K562 (cell line): Measurements from ENCODE around the gene CNTROB. TPM values are rescaled to one million over a fixed set of nuclear protein-coding genes. Genes with fewer than 3 reads are reported as not detected.

Source experiments
- ATAC-seq: fragments of 200-7000 bp; cut with Tn5 transposase; 3 replicates; pipeline ENCODE4 v1.9.1; 2020; ENCODE audit warnings: moderate library complexity
- BruUV-seq: library from RNA; stranded (reverse); fragments of 400-500 nt; replicated peaks from 2 replicates; lab custom pipeline; 2021; lab: Mats Ljungman, UMichigan
- CTCF ChIA-PET: fragments of 300-600 bp; formaldehyde crosslinking; extraction: SDS; loops from one replicate; lab custom pipeline; 2021; ENCODE audit warnings: low intra/inter-chr PET ratio; lab: Yijun Ruan, JAX
- POLR2A ChIA-PET: fragments of 300-600, 350-650 bp; sonication (Branson Sonifier 250); formaldehyde crosslinking; extraction: SDS; loops from one replicate; lab custom pipeline; 2021; ENCODE audit warnings: antibody characterized with exemption, inconsistent platforms; lab: Yijun Ruan, JAX
- DNase-seq, 4 experiments: peaks; one replicate each; pipeline versions ENCODE4 v3.0.0 to v3.0.0-alpha.2; 2011 to 2018; ENCODE audit warnings: low spot score in 3 of 4, mixed read lengths in 3 of 4; ENCODE audit errors: extremely low read depth in 1 of 4
- FAIRE-seq: peaks from 2 replicates; lab custom pipeline; 2011; peaks lifted over from hg19 to GRCh38; lab: Jason Lieb, UNC
- H2AFZ ChIP-seq: 2 replicates; pipeline ENCODE4 v1.6.0; 2011; ENCODE audit warnings: low read depth, low read length, control low read depth, inconsistent platforms
- H3K27ac ChIP-seq: fragments of 200-600 bp; 3 replicates; pipeline ENCODE4 v1.8.0; 2011; ENCODE audit warnings: low read depth, mild to moderate bottlenecking, control low read depth, inconsistent platforms, low read length, moderate library complexity, mixed read lengths; ENCODE audit errors: extremely low read depth
- H3K27me3 ChIP-seq, 2 experiments: fragments of 300-600 bp in 1 of 2; 2 replicates in 1 of 2; 3 replicates in 1 of 2; pipeline versions ENCODE4 v1.6.0 to v1.8.0; 2011; ENCODE audit warnings: inconsistent platforms in 2 of 2, low read length in 2 of 2, mild to moderate bottlenecking in 1 of 2, mixed read lengths in 1 of 2, moderate library complexity in 1 of 2; ENCODE audit not compliant: control insufficient read depth in 2 of 2, insufficient read depth in 2 of 2
- H3K36me3 ChIP-seq: fragments of 300-600 bp; 3 replicates; pipeline ENCODE4 v1.8.0; 2011; ENCODE audit warnings: mild to moderate bottlenecking, low read length, inconsistent platforms; ENCODE audit not compliant: control insufficient read depth, insufficient read depth
- H3K4me1 ChIP-seq, 2 experiments: fragments of 200-600 bp in 1 of 2; replicated peaks in 1 of 2; 2 replicates in 1 of 2; 3 replicates in 1 of 2; pipeline versions ENCODE4 v1.5.1 to v1.8.0; 2011; ENCODE audit warnings: inconsistent platforms in 2 of 2, low read length in 2 of 2, mild to moderate bottlenecking in 1 of 2, mixed read lengths in 1 of 2, moderate library complexity in 1 of 2; ENCODE audit not compliant: control insufficient read depth in 2 of 2, insufficient read depth in 2 of 2
- H3K4me2 ChIP-seq: 2 replicates; pipeline ENCODE4 v1.6.1; 2011; ENCODE audit warnings: low read length, control low read depth, inconsistent platforms, mixed read lengths; ENCODE audit not compliant: insufficient read depth
- H3K4me3 ChIP-seq: fragments of 200-600 bp; sonication (generic), shearing (Covaris generic); 2 replicates; pipeline ENCODE4 v1.5.1; 2016; ENCODE audit warnings: control low read depth, inconsistent platforms
- H3K79me2 ChIP-seq: fragments of 200-600 bp; 3 replicates; pipeline ENCODE4 v1.8.0; 2011; ENCODE audit warnings: low read length, inconsistent platforms; ENCODE audit not compliant: control insufficient read depth, insufficient read depth
- H3K9ac ChIP-seq, 2 experiments: 2 replicates each; pipeline versions ENCODE4 v1.6.0 to v1.6.1; 2011; ENCODE audit warnings: low read depth in 2 of 2, low read length in 2 of 2, control low read depth in 1 of 2, inconsistent platforms in 1 of 2, mild to moderate bottlenecking in 1 of 2, mixed read lengths in 1 of 2; ENCODE audit not compliant: insufficient read depth in 1 of 2
- H3K9me1 ChIP-seq: one replicate; pipeline ENCODE4 v1.6.0; 2011; ENCODE audit warnings: inconsistent platforms, mild to moderate bottlenecking, low read length, moderate library complexity; ENCODE audit not compliant: control insufficient read depth, insufficient read depth
- H3K9me3 ChIP-seq: replicated peaks from 2 replicates; pipeline ENCODE4 v1.5.1; 2011; ENCODE audit warnings: low read depth, low read length, inconsistent platforms; ENCODE audit not compliant: control insufficient read depth, insufficient read depth
- H4K20me1 ChIP-seq: replicated peaks from 2 replicates; pipeline ENCODE4 v1.6.1; 2011; ENCODE audit warnings: low read length, inconsistent platforms, mixed read lengths; ENCODE audit not compliant: control insufficient read depth, insufficient read depth
- BHLHE40 ChIP-seq: IDR thresholded peaks from 2 replicates; pipeline ENCODE4 v1.6.1; 2011; ENCODE audit warnings: low read length, improper control_type of control experiment
- CREM ChIP-seq: IDR thresholded peaks from 2 replicates; pipeline ENCODE4 v1.6.1; 2014; ENCODE audit warnings: antibody characterized with exemption, low read depth
- DPF2 ChIP-seq: fragments of 450-650 bp; IDR thresholded peaks from 2 replicates; pipeline ENCODE4 v1.6.1; 2016
- EGR1 ChIP-seq: fragments of 450-650 bp; conservative IDR thresholded peaks from 2 replicates; pipeline ENCODE4 v1.6.1; 2017; ENCODE audit warnings: mild to moderate bottlenecking
- FOSL1 ChIP-seq: fragments of 200-800 bp; sonication (Bioruptor generic); conservative IDR thresholded peaks from 2 replicates; pipeline ENCODE4 v1.6.1; 2016; ENCODE audit warnings: missing genetic modification characterization, missing compliant biosample characterization
- GATA2 ChIP-seq: sonication (generic); formaldehyde crosslinking; IDR thresholded peaks from 2 replicates; pipeline ENCODE4 v1.4.0; 2020; ENCODE audit warnings: mild to moderate bottlenecking, missing genetic modification reagents
- HLTF ChIP-seq: fragments of 450-650 bp; IDR thresholded peaks from 2 replicates; pipeline ENCODE4 v1.6.1; 2016
- HMBOX1 ChIP-seq: sonication (generic); IDR thresholded peaks from 2 replicates; pipeline ENCODE4 v1.6.1; 2016
- JUND ChIP-seq, 2 experiments: IDR thresholded peaks; 2 replicates in 1 of 2; 3 replicates in 1 of 2; pipeline ENCODE4 v1.6.1; 2011; ENCODE audit warnings: borderline replicate concordance in 2 of 2, low read depth in 2 of 2, low read length in 2 of 2, improper control_type of control experiment in 1 of 2, missing biosample characterization in 1 of 2, missing genetic modification characterization in 1 of 2, missing genetic modification reagents in 1 of 2
- KLF10 ChIP-seq: fragments of 250-450 bp; sonication (Bioruptor Pico); IDR thresholded peaks from 2 replicates; pipeline ENCODE4 v1.6.1; 2021; ENCODE audit warnings: matching md5 sums
- MTF1 ChIP-seq: fragments of 250-450 bp; sonication (Bioruptor Pico); IDR thresholded peaks from 2 replicates; pipeline ENCODE4 v1.9.0; 2021; ENCODE audit warnings: moderate library complexity, mild to moderate bottlenecking, inconsistent platforms, borderline replicate concordance
- NR2C2 ChIP-seq, 2 experiments: fragments of 200-800 bp in 1 of 2; sonication (Bioruptor generic) in 1 of 2; sonication (generic) in 1 of 2; formaldehyde crosslinking in 1 of 2; IDR thresholded peaks; 2 replicates each; pipeline versions ENCODE4 v1.6.1 to v1.8.0; 2016 to 2022; ENCODE audit warnings: mild to moderate bottlenecking in 1 of 2, missing compliant biosample characterization in 1 of 2, missing genetic modification characterization in 1 of 2, missing genetic modification reagents in 1 of 2
- NRF1 ChIP-seq, 2 experiments: fragments of 450-650 bp; IDR thresholded peaks in 1 of 2; conservative IDR thresholded peaks in 1 of 2; 2 replicates each; pipeline ENCODE4 v1.6.1; 2014; ENCODE audit warnings: mild to moderate bottlenecking in 2 of 2
- PHF21A ChIP-seq: fragments of 450-650 bp; IDR thresholded peaks from 2 replicates; pipeline ENCODE4 v1.6.1; 2017; ENCODE audit warnings: low read depth, borderline replicate concordance
- PHF8 ChIP-seq: fragments of 200-600 bp; sonication (generic); IDR thresholded peaks from 2 replicates; pipeline ENCODE4 v1.6.1; 2012; ENCODE audit warnings: mixed run types, mild to moderate bottlenecking, inconsistent platforms, low read length, moderate library complexity, borderline replicate concordance
- SIX5 ChIP-seq, 2 experiments: IDR thresholded peaks; 2 replicates each; pipeline ENCODE4 v1.6.1; 2011; ENCODE audit warnings: low read length in 2 of 2, borderline replicate concordance in 1 of 2, low read depth in 1 of 2, mild to moderate bottlenecking in 1 of 2, moderate library complexity in 1 of 2; ENCODE audit not compliant: insufficient read depth in 1 of 2
- SMARCA4 ChIP-seq: fragments of 450-650 bp; IDR thresholded peaks from 2 replicates; pipeline ENCODE4 v1.6.1; 2016
- SMARCE1 ChIP-seq: fragments of 450-650 bp; IDR thresholded peaks from 2 replicates; pipeline ENCODE4 v1.7.1; 2016; ENCODE audit warnings: mild to moderate bottlenecking
- SNRNP70 ChIP-seq: fragments of 200-400 bp; formaldehyde crosslinking; optimal IDR thresholded peaks from 2 replicates; pipeline ENCODE3; 2017; ENCODE audit warnings: low read depth, low read length
- U2AF2 ChIP-seq: fragments of 200-400 bp; formaldehyde crosslinking; optimal IDR thresholded peaks from 2 replicates; pipeline ENCODE3; 2017; ENCODE audit warnings: low read depth, mild to moderate bottlenecking, low read length
- ZNF12 ChIP-seq: sonication (generic); formaldehyde crosslinking; IDR thresholded peaks from 2 replicates; pipeline ENCODE4 v1.4.0; 2020; ENCODE audit warnings: mild to moderate bottlenecking, missing genetic modification reagents
- ZNF175 ChIP-seq: fragments of 200-800 bp; sonication (Bioruptor generic); IDR thresholded peaks from 2 replicates; pipeline ENCODE4 v1.6.1; 2016; ENCODE audit warnings: low read depth, mild to moderate bottlenecking, missing genetic modification characterization, missing compliant biosample characterization
- ZNF232 ChIP-seq: sonication (generic); formaldehyde crosslinking; IDR thresholded peaks from 2 replicates; pipeline ENCODE4 v1.8.0; 2022; ENCODE audit warnings: mild to moderate bottlenecking, missing genetic modification reagents
- ZNF24 ChIP-seq: fragments of 450-650 bp; IDR thresholded peaks from 2 replicates; pipeline ENCODE4 v1.6.1; 2016
- ZNF324 ChIP-seq: fragments of 250-450 bp; sonication (Bioruptor Pico); IDR thresholded peaks from 2 replicates; pipeline ENCODE4 v1.4.0; 2020; ENCODE audit warnings: mild to moderate bottlenecking
- ZNF347 ChIP-seq: fragments of 450-650 bp; formaldehyde crosslinking; IDR thresholded peaks from 2 replicates; pipeline ENCODE4 v1.4.0; 2020; ENCODE audit warnings: low read depth, mild to moderate bottlenecking, moderate library complexity
- WGBS: fragments of 100-300 bp; shearing (Covaris generic); methylation state at CpG from one replicate; pipeline ENCODE4 v1.1.6; 2016; ENCODE audit warnings: low coverage, mixed read lengths; ENCODE audit not compliant: insufficient coverage; ENCODE audit errors: missing lambda C conversion rate; 5-methylcytosine and 5-hydroxymethylcytosine counted together
- in situ Hi-C: fragments of 300-500 bp; cut with MboI; formaldehyde crosslinking; loops from 4 replicates; pipeline ENCODE4 v1.15.0; 2018; ENCODE audit warnings: inconsistent platforms, mixed read lengths
- intact Hi-C: fragments of 100-400 bp; cut with micrococcal nuclease; formaldehyde crosslinking; loops from 2 replicates; pipeline ENCODE4 v1.14.2; 2022
- polyA plus RNA-seq, 8 experiments: library from polyadenylated mRNA; depleted of rRNA in 4 of 8; stranded (reverse) in 5 of 8; unstranded in 3 of 8; fragments of >200 nt; fragmentation: Nextera tagmentation in 2 of 8; fragmentation: Illumina TruSeq in 1 of 8; extraction: Ambion mirVana in 2 of 8; extraction: Trizol in 1 of 8; gene quantifications; 2 replicates each; pipeline versions ENCODE4 v1.2.1 to v1.2.3, GENCODE V29; 2011 to 2014; ENCODE audit warnings: inconsistent platforms in 1 of 8, missing spikeins in 1 of 8
- total RNA-seq, 7 experiments: library from RNA; depleted of rRNA in 6 of 7; stranded (reverse); fragments of >200 nt in 6 of 7; fragmentation: Illumina TruSeq in 2 of 7; extraction: Trizol in 2 of 7; gene quantifications; 2 replicates each; pipeline versions ENCODE4 v1.2.1 to v1.2.3, GENCODE V29; 2011 to 2021; ENCODE audit warnings: low replicate concordance in 1 of 7

Gene CNTROB
- total and polyA plus RNA-seq, 9 of the 15 experiments (the other 6 are each of a cell fraction or from before 2014, with no cell fraction given) = 1.9 to 33.3 (median 23.0) TPM

GRCh38 chr17:7982173-7982572 lies 50.2 kb downstream of the CNTROB start:
- no TSS peak for BruUV-seq
- Histone ChIP-seq H3K79me2 (no peaks in the 10 kb centered on the region), H3K9me1 (no peaks in the 10 kb centered on the region), H3K36me3 (no peaks in the 10 kb centered on the region), H3K27ac (no peak overlapping the region), H3K27me3 (peaks cover 6 to 26% of the 10 kb centered on the region in 2 experiments), H3K9ac (no peak overlapping the region), H2AFZ (no peak overlapping the region), H3K9me3 (no peaks in the 10 kb centered on the region), H3K4me3 (no peak overlapping the region), H3K4me1 (no peaks in the 10 kb centered on the region), H3K4me2 (no peak overlapping the region), H4K20me1 (no peaks in the 10 kb centered on the region)
- intact Hi-C loops = no loop called here
- 0% methylated on average over 7 of the region's 7 CpGs for WGBS
- ChIA-PET POLR2A (interaction anchor here (0.5 to 0.7 kb wide), 2 partner anchors 39 to 238 kb away, joined by 3 read pairs; no protein-coding TSS in a partner anchor), CTCF (no interaction called here)
- DNase-seq = no peak
- in situ Hi-C loops = loop anchor here (10.0 kb wide), 1 partner anchor 237 kb away; no protein-coding TSS in a partner anchor
- no peak for FAIRE-seq
- ATAC-seq = no peak
- TF ChIP-seq HMBOX1 = peak; percentile 92
- TF ChIP-seq KLF10 = no peak
- 0 out of 2 replicates have a peak, but pooled peaks have one; percentile 24 for TF ChIP-seq SMARCE1
- no peak for TF ChIP-seq PHF21A
- no peak for TF ChIP-seq SNRNP70
- no peak for TF ChIP-seq NR2C2 (CRISPR knock-in tag; IDR thresholded peaks at IDR 0.05)
- TF ChIP-seq NR2C2 (tag; IDR thresholded peaks at IDR 0.05) = peak; percentile 27; the same call in 1 of the 2 replicates
- TF ChIP-seq MTF1 (CRISPR knock-in tag) = no peak
- TF ChIP-seq EGR1 = 0 out of 2 replicates have a peak, but pooled peaks have one; percentile 21
- TF ChIP-seq ZNF347 (CRISPR knock-in tag) = no peak
- TF ChIP-seq ZNF232 (CRISPR knock-in tag) = no peak
- peak; percentile 35; the same call in 1 of the 2 replicates for TF ChIP-seq SMARCA4
- no peak for TF ChIP-seq PHF8
- 0 out of 2 replicates have a peak, but pooled peaks have one; percentile 25 for TF ChIP-seq CREM
- no peak for TF ChIP-seq U2AF2
- no peak for TF ChIP-seq ZNF175 (CRISPR knock-in tag)
- TF ChIP-seq SIX5 (IDR thresholded peaks at IDR 0.05; ENCODE audit: borderline replicate concordance in 1 of 2, insufficient read depth in 1 of 2, low read depth in 1 of 2, low read length in 2 of 2) = no peak
- TF ChIP-seq NRF1 (conservative IDR thresholded peaks at IDR 0.05 in 1 of 2, IDR thresholded peaks at IDR 0.05 in 1 of 2) = no peak
- peak; percentile 42; the same call in 1 of the 2 replicates for TF ChIP-seq DPF2
- peak; percentile 78 for TF ChIP-seq FOSL1 (tag)
- TF ChIP-seq HLTF = no peak
- no peak for TF ChIP-seq ZNF12 (CRISPR knock-in tag)
- no peak for TF ChIP-seq BHLHE40
- TF ChIP-seq GATA2 (CRISPR knock-in tag) = no peak
- peak; percentile 50; the same call in 1 of the 2 replicates for TF ChIP-seq JUND (IDR thresholded peaks at IDR 0.05; ENCODE audit: borderline replicate concordance, low read depth, low read length)
- peak; percentile 26; the same call in 1 of the 3 replicates for TF ChIP-seq JUND (tag; IDR thresholded peaks at IDR 0.05; ENCODE audit: borderline replicate concordance, low read depth, low read length)
- TF ChIP-seq ZNF24 = no peak
- TF ChIP-seq ZNF324 (CRISPR knock-in tag) = no peak
